ENCODE data around the gene EZH2. TPM values are rescaled to one million over a fixed set of nuclear protein-coding genes. Genes with fewer than 3 reads are reported as not detected.

Gene EZH2
- 1.1 TPM for total RNA-seq
- long read RNA-seq = 0 reads

GRCh38 chr7:148884049-148884298 is at the start of gene EZH2:
TSS of gene EZH2 (minus strand) at chr7:148884291. CDS start at chr7:148847298, 36,993 bp downstream.
- DNase-seq = no peak
- ATAC-seq (ENCODE audit: poor library complexity) = no peak
- intact Hi-C loops (cut with DNase I) = loop anchor here (2.0 to 10.0 kb wide), 2 partner anchors 57 to 81 kb away; no protein-coding TSS in a partner anchor

- intact Hi-C loops (cut with DNase I) = no loop called here
- ATAC-seq (ENCODE audit: poor library complexity) = no peak
- no peak for DNase-seq
Measured at GRCh38 chr7:148931470-148931869, 47.4 kb upstream of the EZH2 start.

- no peak for DNase-seq
- intact Hi-C loops (cut with DNase I) = no loop called here
- ATAC-seq (ENCODE audit: poor library complexity) = no peak
Measured at GRCh38 chr7:148930335-148930734, 46.2 kb upstream of the EZH2 start.

GRCh38 chr7:148929176-148929575 is 45.1 kb upstream of the EZH2 start:
- DNase-seq = no peak
- intact Hi-C loops (cut with DNase I) = no loop called here
- ATAC-seq (ENCODE audit: poor library complexity) = no peak

GRCh38 chr7:148927123-148928045 is 43.3 kb upstream of the EZH2 start:
- no peak for DNase-seq
- intact Hi-C loops (cut with DNase I) = no loop called here
- ATAC-seq (ENCODE audit: poor library complexity) = no peak

- intact Hi-C loops (cut with DNase I) = no loop called here
- no peak for DNase-seq
- no peak for ATAC-seq (ENCODE audit: poor library complexity)
Measured at GRCh38 chr7:148925836-148926235, 41.7 kb upstream of the EZH2 start.

GRCh38 chr7:148924011-148924410 is 39.9 kb upstream of the EZH2 start:
- intact Hi-C loops (cut with DNase I) = no loop called here
- ATAC-seq (ENCODE audit: poor library complexity) (no peak), DNase-seq (no peak)

GRCh38 chr7:148921806-148922205 is 37.7 kb upstream of the EZH2 start:
- intact Hi-C loops (cut with DNase I) = no loop called here
- ATAC-seq (ENCODE audit: poor library complexity) = peak; percentile 46

GRCh38 chr7:148921189-148921588 is 37.1 kb upstream of the EZH2 start:
- intact Hi-C loops (cut with DNase I) = no loop called here
- DNase-seq = no peak
- ATAC-seq (ENCODE audit: poor library complexity) = no peak

More at GRCh38 chr7:148921806-148922205, 37.7 kb upstream of the EZH2 start:
- peak; percentile 68 for DNase-seq

- no peak for DNase-seq
- intact Hi-C loops (cut with DNase I) = no loop called here
- ATAC-seq (ENCODE audit: poor library complexity) = no peak
Measured at GRCh38 chr7:148919859-148920258, 35.8 kb upstream of the EZH2 start.

- DNase-seq (no peak), ATAC-seq (ENCODE audit: poor library complexity) (no peak)
- intact Hi-C loops (cut with DNase I) = no loop called here
Measured at GRCh38 chr7:148918058-148918596, 34.0 kb upstream of the EZH2 start.

GRCh38 chr7:148916186-148916585 is 32.1 kb upstream of the EZH2 start:
- intact Hi-C loops (cut with DNase I) = no loop called here
- no peak for DNase-seq
- no peak for ATAC-seq (ENCODE audit: poor library complexity)

GRCh38 chr7:148915211-148915610 is 31.1 kb upstream of the EZH2 start:
- ATAC-seq (ENCODE audit: poor library complexity) = no peak

GRCh38 chr7:148914208-148914777 is 30.2 kb upstream of the EZH2 start:
- ATAC-seq (ENCODE audit: poor library complexity) (no peak), DNase-seq (no peak)
- intact Hi-C loops (cut with DNase I) = no loop called here

More at GRCh38 chr7:148915211-148915610, 31.1 kb upstream of the EZH2 start:
- intact Hi-C loops (cut with DNase I) = no loop called here
- no peak for DNase-seq

GRCh38 chr7:148912758-148913541 is 28.9 kb upstream of the EZH2 start:
- no peak for ATAC-seq (ENCODE audit: poor library complexity)
- no peak for DNase-seq
- intact Hi-C loops (cut with DNase I) = no loop called here

- DNase-seq = no peak
- no peak for ATAC-seq (ENCODE audit: poor library complexity)
- intact Hi-C loops (cut with DNase I) = no loop called here
Measured at GRCh38 chr7:148912151-148912550, 28.1 kb upstream of the EZH2 start.

GRCh38 chr7:148911626-148912025 is 27.5 kb upstream of the EZH2 start:
- ATAC-seq (ENCODE audit: poor library complexity) (no peak), DNase-seq (no peak)
- intact Hi-C loops (cut with DNase I) = no loop called here

- intact Hi-C loops (cut with DNase I) = no loop called here
- DNase-seq = no peak
- ATAC-seq (ENCODE audit: poor library complexity) = no peak
Measured at GRCh38 chr7:148909568-148909967, 25.5 kb upstream of the EZH2 start.

- DNase-seq = no peak
- intact Hi-C loops (cut with DNase I) = no loop called here
- ATAC-seq (ENCODE audit: poor library complexity) = no peak
Measured at GRCh38 chr7:148906707-148907498, 22.8 kb upstream of the EZH2 start.

All from Right ventricle myocardium superior (tissue), 1 donor.